HG02678 (cell line): ENCODE data around the gene CCL7.

ENCODE experiments used
- ATAC-seq: cut with Tn5 transposase; IDR thresholded peaks from one replicate; pipeline ENCODE4 v1.9.1; 2021; ENCODE audit warnings: mild to moderate bottlenecking, moderate library complexity; ENCODE audit not compliant: unreplicated experiment

Gene CCL7

GRCh38 chr17:34283571-34283970, 13.6 kb downstream of the CCL7 start:
- ATAC-seq = no peak

- ATAC-seq = no peak
Observed at GRCh38 chr17:34285286-34285792, 15.3 kb downstream of the CCL7 start, which contains the start of gene CCL11. CCL11 (plus strand) TSS chr17:34285742; CDS start chr17:34285809, 67 bp downstream.

GRCh38 chr17:34287875-34288274, 17.9 kb downstream of the CCL7 start:
- no peak for ATAC-seq

- ATAC-seq = no peak
Observed at GRCh38 chr17:34290586-34290985, 20.6 kb downstream of the CCL7 start.

- no peak for ATAC-seq
Observed at GRCh38 chr17:34291721-34292348, 21.8 kb downstream of the CCL7 start.

GRCh38 chr17:34299027-34299426, 29.0 kb downstream of the CCL7 start:
- ATAC-seq = no peak

GRCh38 chr17:34299956-34300577, 30.0 kb downstream of the CCL7 start:
- no peak for ATAC-seq

GRCh38 chr17:34300652-34301370, 30.8 kb downstream of the CCL7 start:
- ATAC-seq = no peak

- ATAC-seq = no peak
Observed at GRCh38 chr17:34301986-34302385, 32.0 kb downstream of the CCL7 start.

- ATAC-seq = no peak
Observed at GRCh38 chr17:34302636-34303035, 32.6 kb downstream of the CCL7 start.

- ATAC-seq = no peak
Observed at GRCh38 chr17:34303606-34304005, 33.6 kb downstream of the CCL7 start.

- no peak for ATAC-seq
Observed at GRCh38 chr17:34305061-34305460, 35.0 kb downstream of the CCL7 start.

GRCh38 chr17:34305606-34306005, 35.6 kb downstream of the CCL7 start:
- ATAC-seq = no peak

- ATAC-seq = no peak
Observed at GRCh38 chr17:34306466-34306865, 36.4 kb downstream of the CCL7 start.

GRCh38 chr17:34307110-34307509, 37.1 kb downstream of the CCL7 start:
- ATAC-seq = no peak

- ATAC-seq = no peak
Observed at GRCh38 chr17:34308371-34308770, 38.4 kb downstream of the CCL7 start.

GRCh38 chr17:34311291-34311690, 41.3 kb downstream of the CCL7 start:
- ATAC-seq = no peak

GRCh38 chr17:34312080-34312479, 42.1 kb downstream of the CCL7 start:
- no peak for ATAC-seq

GRCh38 chr17:34313164-34313563, 43.1 kb downstream of the CCL7 start:
- ATAC-seq = no peak

GRCh38 chr17:34314279-34314678, 44.3 kb downstream of the CCL7 start:
- no peak for ATAC-seq

GRCh38 chr17:34318474-34318873, 48.5 kb downstream of the CCL7 start:
- no peak for ATAC-seq

GRCh38 chr17:34319039-34319483, 49.0 kb downstream of the CCL7 start, which contains the start of gene CCL8:
CCL8 (plus strand) TSS chr17:34319435; CDS start chr17:34319502, 67 bp downstream.
- ATAC-seq = no peak
